ENCODE measurements around the gene HELQ. TPM values are rescaled to one million over a fixed set of nuclear protein-coding genes. Genes with fewer than 3 reads are reported as not detected.

HELQ gene
- total RNA-seq, 1 donor from 2014 or later: 1.1 TPM

GRCh38 chr4:83364312-83364711, 91.3 kb downstream of the HELQ start:
- H3K27ac ChIP-seq: no peak overlapping the region
- H3K9me3 ChIP-seq: no peaks in the 10 kb centered on the region
- intact Hi-C loops (cut with DNase I): no loop called here
- no peak for TF ChIP-seq CTCF (IDR thresholded peaks at IDR 0.05)
- no peaks in the 10 kb centered on the region for H3K36me3 ChIP-seq
- no peaks in the 10 kb centered on the region for H3K4me1 ChIP-seq
- DNase-seq (ENCODE audit: low spot score in 2 of 2): no peak
- no peak overlapping the region for H3K4me3 ChIP-seq
- H3K27me3 ChIP-seq: no peaks in the 10 kb centered on the region

- no peaks in the 10 kb centered on the region for H3K36me3 ChIP-seq
- H3K9me3 ChIP-seq: no peaks in the 10 kb centered on the region
- peak in 1 of 3 experiments; percentile 33 for TF ChIP-seq CTCF (IDR thresholded peaks at IDR 0.05)
- no peaks in the 10 kb centered on the region for H3K27me3 ChIP-seq
- H3K27ac ChIP-seq: no peak overlapping the region
- no peak overlapping the region for H3K4me3 ChIP-seq
- intact Hi-C loops (cut with DNase I): no loop called here
- H3K4me1 ChIP-seq: no peaks in the 10 kb centered on the region
- no peak for DNase-seq (ENCODE audit: low spot score in 2 of 2)
Measured at GRCh38 chr4:83362492-83363329, 92.9 kb downstream of the HELQ start.

- Histone ChIP-seq H3K4me1 (peaks cover 0 to 4% of the 10 kb centered on the region in 2 donors), H3K4me3 (no peak overlapping the region), H3K27ac (no peak overlapping the region), H3K9me3 (no peaks in the 10 kb centered on the region), H3K36me3 (no peaks in the 10 kb centered on the region), H3K27me3 (no peaks in the 10 kb centered on the region)
- no peak for TF ChIP-seq CTCF (IDR thresholded peaks at IDR 0.05)
- intact Hi-C loops (cut with DNase I): no loop called here
- DNase-seq (ENCODE audit: low spot score in 2 of 2): no peak
Measured at GRCh38 chr4:83361416-83362103, 94.1 kb downstream of the HELQ start.

- peaks cover 0 to 7% of the 10 kb centered on the region in 2 donors for H3K4me1 ChIP-seq
- no peaks in the 10 kb centered on the region for H3K9me3 ChIP-seq
- H3K4me3 ChIP-seq: no peak overlapping the region
- DNase-seq (ENCODE audit: low spot score in 2 of 2): no peak
- TF ChIP-seq CTCF (IDR thresholded peaks at IDR 0.05): no peak
- H3K27me3 ChIP-seq: no peaks in the 10 kb centered on the region
- no peaks in the 10 kb centered on the region for H3K36me3 ChIP-seq
- H3K27ac ChIP-seq: no peak overlapping the region
- intact Hi-C loops (cut with DNase I): no loop called here
Measured at GRCh38 chr4:83360018-83360417, 95.6 kb downstream of the HELQ start.

GRCh38 chr4:83358410-83358809, 97.2 kb downstream of the HELQ start:
- Histone ChIP-seq H3K36me3 (no peaks in the 10 kb centered on the region), H3K4me1 (peaks cover 0 to 7% of the 10 kb centered on the region in 2 donors), H3K27ac (no peak overlapping the region), H3K27me3 (no peaks in the 10 kb centered on the region), H3K4me3 (no peak overlapping the region), H3K9me3 (no peaks in the 10 kb centered on the region)
- TF ChIP-seq CTCF (IDR thresholded peaks at IDR 0.05): no peak
- intact Hi-C loops (cut with DNase I): no loop called here
- DNase-seq (ENCODE audit: low spot score in 2 of 2): no peak

Other genes starting within 250 kb of the HELQ start
- gene COQ2, start 171.0 kb downstream of the HELQ start, total RNA-seq: 9.7 TPM
- gene HPSE, start 121.0 kb downstream of the HELQ start, total RNA-seq: 1.7 TPM
- 13.0 TPM for gene MRPS18C, start 235 bp upstream of the HELQ start, total RNA-seq
- gene ABRAXAS1, start 29.3 kb upstream of the HELQ start, total RNA-seq: 13.7 TPM
- 1.5 TPM for gene GPAT3, start 80.3 kb upstream of the HELQ start, total RNA-seq